ENCODE data around the gene LARP1.
"Not testable (repeated sequence)": the region's sequence is repeated elsewhere in the genome, so short reads cannot be mapped to it uniquely, and the experiment has no call there.

The LARP1 gene

DNA sequence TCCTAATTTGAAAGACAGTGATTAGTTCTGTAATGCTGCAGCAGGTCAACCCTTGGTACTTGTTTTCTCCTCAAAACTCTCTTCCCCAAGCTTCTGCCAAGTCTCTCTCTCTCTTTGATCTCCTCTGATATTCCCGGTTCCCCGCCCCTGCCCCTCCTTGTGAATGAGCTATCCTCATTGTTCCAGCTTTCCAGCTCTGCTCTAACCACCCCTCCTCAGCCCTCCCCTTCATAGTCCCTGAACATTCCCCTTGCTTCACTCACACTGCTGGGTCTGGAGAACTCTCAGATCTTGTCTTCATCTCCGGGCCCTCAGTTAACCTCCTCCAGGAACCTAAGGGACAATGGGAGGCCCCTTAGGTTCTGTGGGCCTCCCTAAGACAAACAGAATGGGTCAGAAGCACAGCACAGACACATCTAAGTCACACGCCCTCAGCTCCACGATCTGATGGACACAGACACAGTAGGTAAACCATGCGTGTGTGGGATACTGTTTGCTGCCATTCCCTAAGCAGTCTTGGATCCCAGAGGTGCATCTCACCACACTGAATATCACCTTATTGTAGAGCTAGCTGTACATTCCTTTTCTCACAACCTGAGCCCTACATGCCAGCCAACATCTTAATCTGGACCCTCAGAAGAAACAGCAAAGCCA lies 17.4 kb upstream of the LARP1 start:
- no peak overlapping the region for H3K4me3 ChIP-seq (ENCODE audit: low read depth, low read length)
- no peak for TF ChIP-seq CTCF (IDR thresholded peaks at IDR 0.05; ENCODE audit: borderline replicate concordance, insufficient read depth, low read depth, low read length)

- no peak overlapping the region for H3K4me3 ChIP-seq (ENCODE audit: low read depth, low read length)
- TF ChIP-seq CTCF (IDR thresholded peaks at IDR 0.05; ENCODE audit: borderline replicate concordance, insufficient read depth, low read depth, low read length) = no peak
These were observed 14.7 kb upstream of the LARP1 start for GRCh38 chr5:154740483-154740882.

- TF ChIP-seq CTCF (IDR thresholded peaks at IDR 0.05; ENCODE audit: borderline replicate concordance, insufficient read depth, low read depth, low read length) = no peak
- no peak overlapping the region for H3K4me3 ChIP-seq (ENCODE audit: low read depth, low read length)
These were observed 14.2 kb upstream of the LARP1 start for GRCh38 chr5:154740957-154741356.

DNA sequence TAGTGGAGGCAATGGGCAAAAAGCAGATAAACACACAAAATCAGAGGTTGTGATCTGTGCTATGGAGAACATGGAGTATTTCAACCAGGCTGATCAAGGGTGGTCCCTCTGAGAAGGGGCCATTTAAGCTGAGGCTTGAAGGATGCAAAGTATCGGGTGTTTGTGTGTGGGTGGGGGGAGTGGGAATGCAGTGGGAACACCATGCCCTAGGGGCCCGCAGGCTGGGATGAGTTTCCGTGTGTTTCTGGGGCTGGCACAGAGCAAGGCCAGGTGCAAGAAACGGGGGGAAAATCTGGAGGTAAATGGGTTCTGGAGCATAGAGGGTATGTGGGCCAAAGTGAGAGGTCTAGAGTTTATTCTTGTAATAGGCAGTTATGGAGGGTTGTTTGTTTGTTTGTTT lies 13.8 kb upstream of the LARP1 start:
- no peak for TF ChIP-seq CTCF (IDR thresholded peaks at IDR 0.05; ENCODE audit: borderline replicate concordance, insufficient read depth, low read depth, low read length)
- H3K4me3 ChIP-seq (ENCODE audit: low read depth, low read length) = no peak overlapping the region

DNA sequence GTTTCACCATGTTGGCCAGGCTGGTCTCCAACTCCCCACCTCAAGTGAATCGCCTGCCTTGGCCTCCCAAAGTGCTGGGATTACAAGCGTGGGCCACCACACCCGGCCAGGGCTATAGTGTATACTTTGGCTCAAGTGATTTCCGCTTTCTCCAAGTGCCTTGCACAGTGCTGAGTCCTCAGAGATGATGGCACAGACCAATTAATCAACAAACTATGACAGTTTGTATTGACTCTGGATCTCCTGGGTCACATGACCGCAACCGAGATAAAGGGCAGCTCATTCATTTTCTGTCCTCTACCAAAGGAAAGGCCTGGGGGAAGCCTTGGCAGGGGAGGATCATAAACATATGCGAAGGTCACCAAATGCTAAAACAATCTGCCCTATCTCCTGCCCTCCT lies 11.4 kb upstream of the LARP1 start:
- no peak for TF ChIP-seq CTCF (IDR thresholded peaks at IDR 0.05; ENCODE audit: borderline replicate concordance, insufficient read depth, low read depth, low read length)
- H3K4me3 ChIP-seq (ENCODE audit: low read depth, low read length) = no peak overlapping the region

DNA sequence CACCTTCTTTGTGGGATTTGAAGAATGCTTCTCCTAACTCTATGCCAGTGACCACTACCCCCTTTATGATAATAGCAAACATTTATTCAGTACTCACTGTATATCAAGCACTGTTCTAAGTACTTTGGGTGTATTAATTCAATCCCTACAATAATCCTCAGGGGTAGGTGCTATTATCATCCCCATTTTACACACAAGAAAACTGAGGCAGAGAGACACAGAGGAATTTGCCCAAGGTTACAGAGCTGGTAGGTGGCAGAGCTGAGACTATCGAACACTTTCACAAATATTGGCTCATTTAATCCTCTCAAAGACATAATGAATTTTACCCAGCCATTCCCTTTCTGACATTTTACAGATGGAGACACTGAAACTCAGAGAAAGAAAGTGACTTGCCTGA lies 9.8 kb upstream of the LARP1 start:
- TF ChIP-seq CTCF (IDR thresholded peaks at IDR 0.05; ENCODE audit: borderline replicate concordance, insufficient read depth, low read depth, low read length) = no peak
- no peak overlapping the region for H3K4me3 ChIP-seq (ENCODE audit: low read depth, low read length)

DNA sequence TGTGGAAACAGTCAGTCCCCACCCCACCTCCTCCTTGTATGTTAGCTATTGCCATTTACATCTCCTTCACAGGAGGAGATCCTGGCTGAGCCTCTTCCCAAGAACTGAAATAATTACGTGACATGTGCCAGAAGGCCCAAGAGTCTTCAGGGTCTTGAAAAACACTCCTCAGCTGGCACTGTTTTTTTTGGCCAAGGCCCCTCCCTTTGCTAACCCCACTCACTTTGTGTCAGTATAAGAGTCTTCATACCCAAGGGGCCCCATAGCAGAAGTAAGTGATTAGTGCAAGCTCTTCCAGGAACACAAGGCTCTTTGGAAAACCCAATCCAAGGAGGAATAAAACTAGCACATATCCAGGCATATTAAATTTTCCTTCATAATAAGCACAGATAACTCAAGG lies 5.7 kb upstream of the LARP1 start:
- no peak for TF ChIP-seq CTCF (IDR thresholded peaks at IDR 0.05; ENCODE audit: borderline replicate concordance, insufficient read depth, low read depth, low read length)
- H3K4me3 ChIP-seq (ENCODE audit: low read depth, low read length) = no peak overlapping the region

DNA sequence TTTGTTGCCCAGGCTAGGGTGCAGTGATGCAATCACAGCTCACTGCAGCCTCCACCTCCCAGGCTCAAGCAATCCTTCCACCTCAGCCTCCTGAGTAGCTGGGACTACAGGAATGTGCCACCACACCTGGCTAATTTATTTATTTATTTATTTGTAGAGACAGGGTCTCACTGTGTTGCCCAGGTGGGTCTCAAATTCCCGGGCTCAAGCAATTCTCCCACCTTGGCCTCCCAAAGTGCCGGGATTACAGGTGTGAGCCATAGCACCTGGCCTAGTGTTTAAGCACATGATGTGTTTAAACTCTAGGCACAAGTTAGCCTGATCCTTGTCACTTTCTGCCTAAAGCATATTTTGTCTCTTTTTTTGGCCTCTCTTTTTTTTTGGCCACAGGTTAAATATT lies 4.5 kb upstream of the LARP1 start:
- H3K4me3 ChIP-seq (ENCODE audit: low read depth, low read length) = not testable (repeated sequence)

All from GM12875 (cell line).